Measurements from ENCODE around the gene GALNT16.

The GALNT16 gene

GRCh38 chr14:69318901-69319475 is 59.0 kb downstream of the GALNT16 start:
- DNase-seq = no peak

- DNase-seq = no peak
Measured at GRCh38 chr14:69319911-69320310, 60.0 kb downstream of the GALNT16 start.

GRCh38 chr14:69320581-69321365 is 60.8 kb downstream of the GALNT16 start:
- no peak for DNase-seq

GRCh38 chr14:69321601-69322330 is 61.8 kb downstream of the GALNT16 start:
- no peak for DNase-seq

- DNase-seq = no peak
Measured at GRCh38 chr14:69323266-69323998, 63.5 kb downstream of the GALNT16 start.

- no peak for DNase-seq
Measured at GRCh38 chr14:69323999-69324282, 64.0 kb downstream of the GALNT16 start.

- no peak for DNase-seq
Measured at GRCh38 chr14:69324341-69324931, 64.5 kb downstream of the GALNT16 start.

GRCh38 chr14:69325086-69325485 is 65.1 kb downstream of the GALNT16 start:
- no peak for DNase-seq

GRCh38 chr14:69325646-69326265 is 65.8 kb downstream of the GALNT16 start:
- DNase-seq = no peak

GRCh38 chr14:69326611-69327010 is 66.7 kb downstream of the GALNT16 start:
- no peak for DNase-seq

GRCh38 chr14:69327507-69327906 is 67.5 kb downstream of the GALNT16 start:
- DNase-seq = no peak

GRCh38 chr14:69328317-69328716 is 68.4 kb downstream of the GALNT16 start:
- no peak for DNase-seq

GRCh38 chr14:69328765-69329164 is 68.8 kb downstream of the GALNT16 start:
- no peak for DNase-seq

GRCh38 chr14:69331206-69331605 is 71.2 kb downstream of the GALNT16 start:
- DNase-seq = no peak

- DNase-seq = no peak
Measured at GRCh38 chr14:69332782-69333395, 72.9 kb downstream of the GALNT16 start.

- DNase-seq = no peak
Measured at GRCh38 chr14:69333791-69334337, 73.9 kb downstream of the GALNT16 start.

GRCh38 chr14:69334576-69334975 is 74.6 kb downstream of the GALNT16 start:
- DNase-seq = no peak

- DNase-seq = no peak
Measured at GRCh38 chr14:69335371-69335771, 75.4 kb downstream of the GALNT16 start.

GRCh38 chr14:69337984-69338383 is 78.0 kb downstream of the GALNT16 start:
- no peak for DNase-seq

- no peak for DNase-seq
Measured at GRCh38 chr14:69339426-69339825, 79.5 kb downstream of the GALNT16 start.

- no peak for DNase-seq
Measured at GRCh38 chr14:69342928-69343525, 83.1 kb downstream of the GALNT16 start.

All from activated CD4-positive, alpha-beta T cell treated with anti-CD3 and anti-CD28 coated beads for 4 hours (primary cell).